ENCODE data around the gene SLC19A1. TPM values are rescaled to one million over a fixed set of nuclear protein-coding genes. Genes with fewer than 3 reads are reported as not detected.

SLC19A1 gene
- total RNA-seq, 4 donors from 2014 or later: 1.5 to 8.6 (median 5.3) TPM

GRCh38 chr21:45463871-45464270 is 78.4 kb downstream of the SLC19A1 start:
- ATAC-seq: no peak
- Histone ChIP-seq H3K4me3 (no peak overlapping the region), H3K27me3 (no peaks in the 10 kb centered on the region), H3K4me1 (peaks cover 0 to 26% (median 0%) of the 10 kb centered on the region in 3 donors), H3K27ac (no peak overlapping the region), H3K36me3 (peaks cover 0 to 16% of the 10 kb centered on the region in 2 donors), H3K9me3 (peaks cover 0 to 21% (median 0%) of the 10 kb centered on the region in 3 donors)
- WGBS, 2 donors (ENCODE audit: low coverage in 1 of 2): 86 to 93% methylated on average over 5 to 6 of the region's 7 CpGs
- TF ChIP-seq EP300 (IDR thresholded peaks at IDR 0.05) (no peak), POLR2A (IDR thresholded peaks at IDR 0.05) (no peak), POLR2AphosphoS5 (IDR thresholded peaks at IDR 0.05) (no peak)
- TF ChIP-seq, protein P1, sequence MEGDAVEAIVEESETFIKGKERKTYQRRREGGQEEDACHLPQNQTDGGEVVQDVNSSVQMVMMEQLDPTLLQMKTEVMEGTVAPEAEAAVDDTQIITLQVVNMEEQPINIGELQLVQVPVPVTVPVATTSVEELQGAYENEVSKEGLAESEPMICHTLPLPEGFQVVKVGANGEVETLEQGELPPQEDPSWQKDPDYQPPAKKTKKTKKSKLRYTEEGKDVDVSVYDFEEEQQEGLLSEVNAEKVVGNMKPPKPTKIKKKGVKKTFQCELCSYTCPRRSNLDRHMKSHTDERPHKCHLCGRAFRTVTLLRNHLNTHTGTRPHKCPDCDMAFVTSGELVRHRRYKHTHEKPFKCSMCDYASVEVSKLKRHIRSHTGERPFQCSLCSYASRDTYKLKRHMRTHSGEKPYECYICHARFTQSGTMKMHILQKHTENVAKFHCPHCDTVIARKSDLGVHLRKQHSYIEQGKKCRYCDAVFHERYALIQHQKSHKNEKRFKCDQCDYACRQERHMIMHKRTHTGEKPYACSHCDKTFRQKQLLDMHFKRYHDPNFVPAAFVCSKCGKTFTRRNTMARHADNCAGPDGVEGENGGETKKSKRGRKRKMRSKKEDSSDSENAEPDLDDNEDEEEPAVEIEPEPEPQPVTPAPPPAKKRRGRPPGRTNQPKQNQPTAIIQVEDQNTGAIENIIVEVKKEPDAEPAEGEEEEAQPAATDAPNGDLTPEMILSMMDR (IDR thresholded peaks at IDR 0.05): no peak

DNA sequence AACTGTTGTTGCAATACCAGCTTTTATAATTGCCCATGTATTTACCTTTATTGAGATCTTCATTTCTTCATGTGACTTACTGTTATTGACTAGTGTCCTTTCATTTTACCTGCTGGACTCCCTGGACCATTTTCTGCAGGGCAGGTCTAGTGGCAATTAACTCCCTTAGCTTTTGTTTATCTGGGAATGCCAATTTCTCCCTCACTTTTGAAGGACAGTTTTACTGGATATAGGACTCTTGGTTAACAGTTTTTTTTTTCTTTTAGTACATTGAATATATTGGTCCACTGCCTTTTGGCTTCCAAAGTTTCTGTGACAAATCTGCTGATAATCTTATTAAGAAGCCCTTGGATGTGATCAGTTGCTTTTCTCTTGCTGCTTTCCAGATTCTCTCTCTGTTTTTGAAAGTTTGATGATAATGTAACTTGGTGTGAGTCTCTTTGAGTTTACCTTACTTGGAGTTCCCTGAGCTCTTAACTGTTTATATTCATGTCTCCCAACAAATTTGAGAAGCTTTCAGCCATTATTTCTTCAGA is 80.4 kb downstream of the SLC19A1 start:
- no peak overlapping the region for H3K4me3 ChIP-seq

GRCh38 chr21:45461369-45461750 is 80.9 kb downstream of the SLC19A1 start:
- TF ChIP-seq POLR2A (IDR thresholded peaks at IDR 0.05) (no peak), POLR2AphosphoS5 (IDR thresholded peaks at IDR 0.05) (no peak), EP300 (IDR thresholded peaks at IDR 0.05) (no peak)
- TF ChIP-seq, protein P1 (IDR thresholded peaks at IDR 0.05): no peak
- no peak overlapping the region for H3K4me3 ChIP-seq
- H3K4me1 ChIP-seq: peaks cover 0 to 24% (median 0%) of the 10 kb centered on the region in 3 donors
- WGBS, 2 donors (ENCODE audit: low coverage in 1 of 2): 90% methylated on average over 2 of the region's 5 CpGs; no CpG with 5 or more reads in 1 of the 2 donors
- no peak overlapping the region for H3K27ac ChIP-seq
- no peak for ATAC-seq
- H3K9me3 ChIP-seq: peaks cover 0 to 21% (median 0%) of the 10 kb centered on the region in 3 donors
- H3K27me3 ChIP-seq: peaks cover 18% of the 10 kb centered on the region
- H3K36me3 ChIP-seq: peaks cover 0 to 12% of the 10 kb centered on the region in 2 donors

More for the DNA sequence above, 80.4 kb downstream of the SLC19A1 start:
- Histone ChIP-seq H3K27me3 (peaks cover 13% of the 10 kb centered on the region), H3K4me1 (peaks cover 0 to 24% (median 0%) of the 10 kb centered on the region in 3 donors), H3K27ac (no peak overlapping the region), H3K9me3 (peaks cover 0 to 21% (median 0%) of the 10 kb centered on the region in 3 donors), H3K36me3 (peaks cover 0 to 8% of the 10 kb centered on the region in 2 donors)
- ATAC-seq: no peak
- TF ChIP-seq EP300 (IDR thresholded peaks at IDR 0.05) (no peak), POLR2A (IDR thresholded peaks at IDR 0.05) (no peak), POLR2AphosphoS5 (IDR thresholded peaks at IDR 0.05) (no peak)
- TF ChIP-seq, protein P1 (IDR thresholded peaks at IDR 0.05): no peak

DNA sequence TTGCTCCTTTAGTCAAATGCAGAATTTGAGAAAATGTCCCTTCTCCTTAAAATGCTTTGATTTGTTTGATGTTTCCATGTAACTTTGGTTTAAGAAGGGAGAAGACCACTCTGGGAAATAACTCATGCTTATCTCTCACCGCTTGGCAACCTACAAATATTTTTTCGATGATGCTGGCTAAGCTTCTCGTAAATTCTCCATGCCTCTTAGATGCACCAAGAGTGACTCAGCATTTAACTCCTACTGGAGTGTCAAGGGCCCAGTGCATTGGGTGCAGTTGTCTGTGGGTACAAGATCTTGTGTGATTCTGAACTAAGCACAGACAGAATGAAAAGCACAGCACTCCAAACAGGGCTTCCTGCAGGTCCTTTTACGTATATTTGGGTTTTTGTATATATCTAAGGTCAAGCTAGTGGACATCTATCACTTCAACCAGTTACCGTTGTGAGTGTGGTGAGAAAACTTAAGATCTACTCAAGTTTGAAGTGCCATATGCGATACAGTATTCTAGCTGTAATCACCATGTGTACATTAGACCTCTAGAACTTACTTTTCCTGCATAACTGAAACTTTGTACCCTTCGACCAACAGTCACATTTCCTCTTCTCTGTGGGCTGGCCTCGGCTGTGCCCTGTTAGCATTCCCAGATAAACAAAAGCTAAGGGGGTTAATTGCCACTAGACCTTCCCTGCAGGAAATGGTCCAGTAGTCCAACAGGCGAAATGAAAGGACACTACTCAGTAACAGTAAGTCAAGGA is 81.5 kb downstream of the SLC19A1 start:
- H3K27me3 ChIP-seq: peaks cover 24% of the 10 kb centered on the region
- 62 to 76% methylated on average over 8 of the region's 9 CpGs for WGBS, 2 donors (ENCODE audit: low coverage in 1 of 2)
- TF ChIP-seq EP300 (IDR thresholded peaks at IDR 0.05) (no peak), POLR2AphosphoS5 (IDR thresholded peaks at IDR 0.05) (no peak), POLR2A (IDR thresholded peaks at IDR 0.05) (no peak)
- TF ChIP-seq, protein P1 (IDR thresholded peaks at IDR 0.05): no peak
- H3K4me3 ChIP-seq: no peak overlapping the region
- peaks cover 0 to 21% (median 0%) of the 10 kb centered on the region in 3 donors for H3K9me3 ChIP-seq
- no peak overlapping the region for H3K27ac ChIP-seq
- H3K4me1 ChIP-seq: peaks cover 0 to 29% (median 0%) of the 10 kb centered on the region in 3 donors
- peaks cover 0 to 17% of the 10 kb centered on the region in 2 donors for H3K36me3 ChIP-seq
- no peak for ATAC-seq
